Brain microvascular endothelial cell (primary cell): ENCODE measurements around the gene NACA.

Source experiments
- DNase-seq: peaks from one replicate; pipeline ENCODE4 v3.0.0-alpha.2; 2020
- H3K27ac ChIP-seq: fragments of 250-450 bp; sonication (Bioruptor Pico); 2 replicates; pipeline ENCODE4 v1.5.1; 2020; ENCODE audit warnings: mild to moderate bottlenecking, moderate library complexity
- H3K27me3 ChIP-seq: fragments of 250-450 bp; sonication (Bioruptor Pico); replicated peaks from 2 replicates; pipeline ENCODE4 v1.5.1; 2020; ENCODE audit warnings: mild to moderate bottlenecking
- H3K36me3 ChIP-seq: fragments of 250-450 bp; sonication (Bioruptor Pico); replicated peaks from 2 replicates; pipeline ENCODE4 v1.5.1; 2020; ENCODE audit warnings: mild to moderate bottlenecking
- H3K4me3 ChIP-seq: 2 replicates; pipeline ENCODE4 v1.5.1; 2011; ENCODE audit warnings: low read depth, mild to moderate bottlenecking, control low read depth, low read length, moderate library complexity
- CTCF ChIP-seq: IDR thresholded peaks from 2 replicates; pipeline ENCODE4 v1.5.1; 2011; ENCODE audit warnings: low read depth, mild to moderate bottlenecking, moderate library complexity, low read length, control low read depth, inconsistent platforms; ENCODE audit errors: missing control alignments
- in situ Hi-C: cut with HindIII; loops from 2 replicates; pipeline ENCODE4 v1.10.0; 2017; ENCODE audit warnings: low sequenced_read_pairs, low pct_ligation_motif_present

Gene NACA

GRCh38 chr12:56766535-56766934 is 41.4 kb upstream of the NACA start:
- H3K27ac ChIP-seq: no peak overlapping the region
- in situ Hi-C loops: loop anchor here (25.0 kb wide), 1 partner anchor 221 kb away; a partner anchor contains a TSS
- no peaks in the 10 kb centered on the region for H3K27me3 ChIP-seq
- no peak for TF ChIP-seq CTCF
- H3K4me3 ChIP-seq: no peak overlapping the region
- no peaks in the 10 kb centered on the region for H3K36me3 ChIP-seq
- no peak for DNase-seq

GRCh38 chr12:56763753-56764657 is 38.9 kb upstream of the NACA start:
- Histone ChIP-seq H3K4me3 (no peak overlapping the region), H3K27ac (no peak overlapping the region), H3K36me3 (no peaks in the 10 kb centered on the region), H3K27me3 (no peaks in the 10 kb centered on the region)
- DNase-seq: no peak
- TF ChIP-seq CTCF: no peak
- in situ Hi-C loops: loop anchor here (25.0 kb wide), 1 partner anchor 223 kb away; a partner anchor contains a TSS

GRCh38 chr12:56761812-56762211 is 36.7 kb upstream of the NACA start:
- no peak for DNase-seq
- H3K36me3 ChIP-seq: no peaks in the 10 kb centered on the region
- no peak overlapping the region for H3K27ac ChIP-seq
- no peak for TF ChIP-seq CTCF
- no peak overlapping the region for H3K4me3 ChIP-seq
- in situ Hi-C loops: loop anchor here (25.0 kb wide), 1 partner anchor 225 kb away; a partner anchor contains a TSS
- H3K27me3 ChIP-seq: no peaks in the 10 kb centered on the region

GRCh38 chr12:56760460-56760859 is 35.4 kb upstream of the NACA start:
- H3K27me3 ChIP-seq: no peaks in the 10 kb centered on the region
- DNase-seq: no peak
- no peaks in the 10 kb centered on the region for H3K36me3 ChIP-seq
- H3K27ac ChIP-seq: no peak overlapping the region
- in situ Hi-C loops: loop anchor here (25.0 kb wide), 1 partner anchor 227 kb away; a partner anchor contains a TSS
- no peak for TF ChIP-seq CTCF
- no peak overlapping the region for H3K4me3 ChIP-seq

- Histone ChIP-seq H3K4me3 (no peak overlapping the region), H3K27ac (no peak overlapping the region), H3K36me3 (no peaks in the 10 kb centered on the region), H3K27me3 (no peaks in the 10 kb centered on the region)
- in situ Hi-C loops: loop anchor here (25.0 kb wide), 1 partner anchor 228 kb away; a partner anchor contains a TSS
- DNase-seq: no peak
- no peak for TF ChIP-seq CTCF
Observed at GRCh38 chr12:56759263-56759908, 34.3 kb upstream of the NACA start.
